Ovary (tissue), 9 donors: Measurements from ENCODE around the gene MICAL2. TPM values are rescaled to one million over a fixed set of nuclear protein-coding genes. Genes with fewer than 3 reads are reported as not detected.

Experiments
- DNase-seq, 5 donors: peaks; one replicate each; pipeline ENCODE4 v3.0.0-alpha.2; 2019 to 2020
- H3K27ac ChIP-seq, 2 donors: fragments of 200-600 bp; one replicate each; pipeline versions ENCODE4 v1.5.1 to v1.8.0; 2019 to 2022
- H3K27me3 ChIP-seq: fragments of 200-600 bp; one replicate; pipeline ENCODE4 v1.8.0; 2022
- H3K36me3 ChIP-seq: fragments of 200-600 bp; sonication (generic); one replicate; pipeline ENCODE4 v1.5.1; 2019
- H3K4me1 ChIP-seq: one replicate; pipeline ENCODE4 v1.8.1; 2013; ENCODE audit warnings: mild to moderate bottlenecking, moderate library complexity; ENCODE audit not compliant: insufficient read depth
- H3K4me3 ChIP-seq: fragments of 200-600 bp; sonication (generic); one replicate; pipeline ENCODE4 v1.5.1; 2017
- H3K9me3 ChIP-seq, 2 donors: fragments of 200-600 bp in 1 of 2; sonication (generic) in 1 of 2; one replicate each; pipeline versions ENCODE4 v1.5.1 to v1.8.1; 2013 to 2019; ENCODE audit warnings: mild to moderate bottlenecking in 1 of 2, moderate library complexity in 1 of 2
- CTCF ChIP-seq, 3 donors: fragments of 450-650 bp in 2 of 3; fragments of 200-600 bp in 1 of 3; IDR thresholded peaks; one replicate each; pipeline versions ENCODE4 v1.5.1 to v1.8.0; 2016 to 2022; ENCODE audit warnings: antibody characterized with exemption in 3 of 3, mild to moderate bottlenecking in 1 of 3
- EP300 ChIP-seq: sonication (generic); formaldehyde crosslinking; IDR thresholded peaks from one replicate; pipeline ENCODE4 v1.6.1; 2017; ENCODE audit warnings: antibody characterized with exemption
- POLR2A ChIP-seq: fragments of 450-650 bp; IDR thresholded peaks from one replicate; pipeline ENCODE4 v1.6.1; 2017; ENCODE audit warnings: antibody characterized with exemption, mild to moderate bottlenecking, moderate library complexity
- WGBS, 3 donors: extraction: QIAGEN DNeasy Blood & Tissue Kit in 1 of 3; methylation state at CpG; one replicate each; pipeline versions ENCODE4 v1.1.5 to v1.1.7; 2013 to 2017; 5-methylcytosine and 5-hydroxymethylcytosine counted together
- intact Hi-C, 4 donors: fragments of 100-400 bp; cut with DNase I; formaldehyde crosslinking; loops; one replicate each; pipeline versions ENCODE4 v1.11.0 to v1.15.1; 2022 to 2023
- polyA plus RNA-seq, 2 donors: library from polyadenylated mRNA; stranded (reverse); fragments of 200-250 nt in 1 of 2; fragments of 350-450 nt in 1 of 2; fragmentation: Illumina TruSeq in 1 of 2; extraction: RNeasy Lipid Tissue Mini Kit (QIAGEN cat#74804) in 1 of 2; gene quantifications; one replicate each; pipeline ENCODE4 v1.2.3, GENCODE V29; 2013 to 2014
- total RNA-seq, 7 donors: library from RNA; depleted of rRNA in 2 of 7; stranded (reverse); fragments of >200 nt in 2 of 7; fragmentation: NEBNext Ultra II Directional in 3 of 7; extraction: Animal tissue kit (Norgen Biotek cat#: 25700) in 3 of 7; gene quantifications; one replicate each; pipeline versions ENCODE4 v1.1.0 to v1.2.4, GENCODE V29; 2016 to 2023
- donor health status: DM: no; HTN: no; CAD: no; lungs with moderate emphysema.
- donor health status: DM: no; HTN: no; CAD: no.
- donor health status: Bipolar disorder and iron deficiency.
- donor health status: DM: yes; HTN: yes; CAD: no.
- donor health status: DM: no; HTN: no; CAD: no.
- donor health status: DM: yes; HTN: yes; CAD: no.

MICAL2 gene
- total and polyA plus RNA-seq, 9 donors, result 10.7 to 73.6 (median 32.5) TPM

- Histone ChIP-seq H3K27ac (no peak overlapping the region), H3K4me1 (no peaks in the 10 kb centered on the region), H3K9me3 (no peaks in the 10 kb centered on the region), H3K36me3 (no peaks in the 10 kb centered on the region), H3K27me3 (no peaks in the 10 kb centered on the region), H3K4me3 (no peak overlapping the region)
- WGBS, 3 donors, result 87 to 91% (median 87%) methylated on average over 7 of the region's 7 CpGs
- no peak for DNase-seq
- intact Hi-C loops, result loop anchor here in 2 of 4 donors (10.0 kb wide), 1 partner anchor 115 kb away; the partner anchor contains the start of gene MICAL2 (in 2 of the 2)
- TF ChIP-seq CTCF (IDR thresholded peaks at IDR 0.05), result no peak
- TF ChIP-seq POLR2A, result no peak
- no peak for TF ChIP-seq EP300
Measured at GRCh38 chr11:12229450-12230229, 119.2 kb downstream of the MICAL2 start.

- Histone ChIP-seq H3K9me3 (no peaks in the 10 kb centered on the region), H3K27ac (no peak overlapping the region), H3K36me3 (no peaks in the 10 kb centered on the region), H3K27me3 (no peaks in the 10 kb centered on the region), H3K4me3 (no peak overlapping the region), H3K4me1 (peaks cover 7% of the 10 kb centered on the region)
- DNase-seq, result no peak
- 71 to 88% (median 74%) methylated on average over 1 of the region's 1 CpG for WGBS, 3 donors
- intact Hi-C loops, result loop anchor here in 1 of 4 donors (10.0 kb wide), 1 partner anchor 117 kb away; the partner anchor contains the start of gene MICAL2
- TF ChIP-seq POLR2A (no peak), CTCF (IDR thresholded peaks at IDR 0.05) (no peak), EP300 (no peak)
Measured at GRCh38 chr11:12232160-12232559, 121.8 kb downstream of the MICAL2 start.

GRCh38 chr11:12232817-12233601 is 122.6 kb downstream of the MICAL2 start:
- no peak for DNase-seq
- H3K36me3 ChIP-seq, result no peaks in the 10 kb centered on the region
- no peak for TF ChIP-seq POLR2A
- TF ChIP-seq CTCF (IDR thresholded peaks at IDR 0.05), result no peak
- no peak for TF ChIP-seq EP300
- H3K4me1 ChIP-seq, result peaks cover 7% of the 10 kb centered on the region
- no peak overlapping the region for H3K4me3 ChIP-seq
- H3K9me3 ChIP-seq, result no peaks in the 10 kb centered on the region
- H3K27ac ChIP-seq, result no peak overlapping the region
- intact Hi-C loops, result loop anchor here in 1 of 4 donors (10.0 kb wide), 1 partner anchor 118 kb away; the partner anchor contains the start of gene MICAL2
- 68 to 90% (median 71%) methylated on average over 4 of the region's 4 CpGs for WGBS, 3 donors
- no peaks in the 10 kb centered on the region for H3K27me3 ChIP-seq

- H3K4me1 ChIP-seq, result peaks cover 7% of the 10 kb centered on the region
- H3K27ac ChIP-seq, result no peak overlapping the region
- WGBS, 3 donors, result 80 to 91% (median 86%) methylated on average over 1 of the region's 1 CpG
- no peak overlapping the region for H3K4me3 ChIP-seq
- no peaks in the 10 kb centered on the region for H3K9me3 ChIP-seq
- no peak for DNase-seq
- H3K36me3 ChIP-seq, result no peaks in the 10 kb centered on the region
- intact Hi-C loops, result loop anchor here in 1 of 4 donors (10.0 kb wide), 1 partner anchor 119 kb away; the partner anchor contains the start of gene MICAL2
- no peaks in the 10 kb centered on the region for H3K27me3 ChIP-seq
- no peak for TF ChIP-seq CTCF (IDR thresholded peaks at IDR 0.05)
- no peak for TF ChIP-seq EP300
- no peak for TF ChIP-seq POLR2A
Measured at GRCh38 chr11:12233602-12233925, 123.2 kb downstream of the MICAL2 start.
